Uterus (tissue), 4 donors: ENCODE measurements around the gene CASP10. TPM values are rescaled to one million over a fixed set of nuclear protein-coding genes. Genes with fewer than 3 reads are reported as not detected.

Experiments
- DNase-seq, 2 donors: peaks; one replicate each; pipeline ENCODE4 v3.0.0-alpha.2; 2019 to 2020
- H3K27ac ChIP-seq, 2 donors: fragments of 200-600 bp; sonication (generic); 1 replicate in 1 of 2; 2 replicates in 1 of 2; pipeline ENCODE4 v1.5.1; 2016 to 2018
- H3K27me3 ChIP-seq, 2 donors: fragments of 200-600 bp; sonication (generic); one replicate each; pipeline ENCODE4 v1.5.1; 2018 to 2019; ENCODE audit warnings: control low read depth in 1 of 2
- H3K36me3 ChIP-seq, 2 donors: fragments of 200-600 bp; sonication (generic); one replicate each; pipeline ENCODE4 v1.5.1; 2019; ENCODE audit warnings: control low read depth in 1 of 2
- H3K4me1 ChIP-seq, 2 donors: fragments of 200-600 bp; sonication (generic); one replicate each; pipeline ENCODE4 v1.5.1; 2018 to 2019; ENCODE audit warnings: control low read depth in 1 of 2
- H3K4me3 ChIP-seq, 2 donors: fragments of 200-600 bp; sonication (generic); 1 replicate in 1 of 2; 2 replicates in 1 of 2; pipeline ENCODE4 v1.5.1; 2018 to 2019; ENCODE audit warnings: mild to moderate bottlenecking in 1 of 2
- H3K9me3 ChIP-seq, 2 donors: fragments of 200-600 bp; sonication (generic); one replicate each; pipeline ENCODE4 v1.5.1; 2019; ENCODE audit warnings: control low read depth in 1 of 2
- POLR2A ChIP-seq, 2 donors: fragments of 450-650 bp; IDR thresholded peaks; one replicate each; pipeline ENCODE4 v1.6.1; 2016; ENCODE audit warnings: antibody characterized with exemption in 2 of 2, mild to moderate bottlenecking in 1 of 2, moderate library complexity in 1 of 2
- intact Hi-C: fragments of 100-400 bp; cut with DNase I; formaldehyde crosslinking; loops from one replicate; pipeline ENCODE4 v1.15.1; 2023; ENCODE audit warnings: low total_unique reads
- total RNA-seq, 4 donors: library from RNA; depleted of rRNA in 3 of 4; stranded (reverse); fragments of >200 nt in 3 of 4; gene quantifications; one replicate each; pipeline versions ENCODE4 v1.1.0 to v1.2.4, GENCODE V29; 2014 to 2023
- TF ChIP-seq, protein P1 (sequence below), 4 experiments: fragments of 200-600 bp in 2 of 4; fragments of 450-650 bp in 2 of 4; sonication (generic) in 2 of 4; IDR thresholded peaks; one replicate each; pipeline ENCODE4 v1.5.1; 2016 to 2019; ENCODE audit warnings: antibody characterized with exemption in 4 of 4, mild to moderate bottlenecking in 2 of 4, moderate library complexity in 1 of 4
- donor health status: DM: yes; HTN: yes; CAD: no.

The CASP10 gene
- total RNA-seq, 4 donors from 2014 or later: 1.8 to 21.6 (median 11.7) TPM

DNA sequence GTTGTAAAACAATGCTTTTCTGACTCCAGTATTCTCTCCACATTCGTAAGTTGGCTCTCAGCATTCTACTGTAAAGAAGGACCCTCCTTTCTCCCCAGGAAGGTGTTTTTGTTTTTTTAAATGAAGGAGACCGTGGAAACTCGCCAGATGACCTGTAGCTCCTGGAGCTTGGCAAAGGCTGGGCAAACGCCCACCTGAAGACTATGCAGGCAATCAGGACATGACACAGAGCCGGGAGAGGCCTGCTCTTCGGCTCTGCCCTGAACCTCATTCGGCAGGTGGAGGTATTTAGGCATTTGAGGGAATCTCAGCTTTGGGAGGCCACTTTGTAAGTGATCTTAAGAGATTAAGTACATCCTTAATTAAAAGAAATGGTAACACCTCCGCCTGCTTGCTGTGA lies 17.4 kb downstream of the CASP10 start:
- Histone ChIP-seq H3K4me3 (no peak overlapping the region), H3K9me3 (no peaks in the 10 kb centered on the region), H3K27me3 (no peaks in the 10 kb centered on the region), H3K27ac (no peak overlapping the region), H3K4me1 (no peaks in the 10 kb centered on the region), H3K36me3 (no peaks in the 10 kb centered on the region)
- TF ChIP-seq, protein P1, sequence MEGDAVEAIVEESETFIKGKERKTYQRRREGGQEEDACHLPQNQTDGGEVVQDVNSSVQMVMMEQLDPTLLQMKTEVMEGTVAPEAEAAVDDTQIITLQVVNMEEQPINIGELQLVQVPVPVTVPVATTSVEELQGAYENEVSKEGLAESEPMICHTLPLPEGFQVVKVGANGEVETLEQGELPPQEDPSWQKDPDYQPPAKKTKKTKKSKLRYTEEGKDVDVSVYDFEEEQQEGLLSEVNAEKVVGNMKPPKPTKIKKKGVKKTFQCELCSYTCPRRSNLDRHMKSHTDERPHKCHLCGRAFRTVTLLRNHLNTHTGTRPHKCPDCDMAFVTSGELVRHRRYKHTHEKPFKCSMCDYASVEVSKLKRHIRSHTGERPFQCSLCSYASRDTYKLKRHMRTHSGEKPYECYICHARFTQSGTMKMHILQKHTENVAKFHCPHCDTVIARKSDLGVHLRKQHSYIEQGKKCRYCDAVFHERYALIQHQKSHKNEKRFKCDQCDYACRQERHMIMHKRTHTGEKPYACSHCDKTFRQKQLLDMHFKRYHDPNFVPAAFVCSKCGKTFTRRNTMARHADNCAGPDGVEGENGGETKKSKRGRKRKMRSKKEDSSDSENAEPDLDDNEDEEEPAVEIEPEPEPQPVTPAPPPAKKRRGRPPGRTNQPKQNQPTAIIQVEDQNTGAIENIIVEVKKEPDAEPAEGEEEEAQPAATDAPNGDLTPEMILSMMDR (IDR thresholded peaks at IDR 0.05): no peak
- no peak for TF ChIP-seq POLR2A (IDR thresholded peaks at IDR 0.05)
- intact Hi-C loops: no loop called here
- DNase-seq: no peak

DNA sequence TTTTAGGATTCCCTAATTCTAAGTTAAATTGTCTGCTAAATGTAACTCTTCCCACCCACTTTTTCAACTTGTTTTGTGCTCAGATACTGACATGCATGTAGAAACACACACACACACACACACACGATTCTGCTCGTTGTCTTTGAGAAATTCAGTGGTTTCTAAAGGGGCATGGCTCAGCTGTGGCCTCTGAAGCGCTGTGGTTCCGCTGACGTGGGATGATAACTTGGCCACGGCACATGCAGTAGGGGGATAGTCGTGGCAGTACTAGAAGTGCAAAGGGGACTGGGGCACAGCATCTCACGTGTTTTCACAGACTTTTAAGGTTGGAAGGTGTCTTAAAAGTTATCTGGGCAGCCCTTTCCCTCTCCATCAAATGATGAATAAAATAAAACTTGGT lies 18.4 kb downstream of the CASP10 start:
- TF ChIP-seq, protein P1 (IDR thresholded peaks at IDR 0.05): no peak
- TF ChIP-seq POLR2A (IDR thresholded peaks at IDR 0.05): no peak

DNA sequence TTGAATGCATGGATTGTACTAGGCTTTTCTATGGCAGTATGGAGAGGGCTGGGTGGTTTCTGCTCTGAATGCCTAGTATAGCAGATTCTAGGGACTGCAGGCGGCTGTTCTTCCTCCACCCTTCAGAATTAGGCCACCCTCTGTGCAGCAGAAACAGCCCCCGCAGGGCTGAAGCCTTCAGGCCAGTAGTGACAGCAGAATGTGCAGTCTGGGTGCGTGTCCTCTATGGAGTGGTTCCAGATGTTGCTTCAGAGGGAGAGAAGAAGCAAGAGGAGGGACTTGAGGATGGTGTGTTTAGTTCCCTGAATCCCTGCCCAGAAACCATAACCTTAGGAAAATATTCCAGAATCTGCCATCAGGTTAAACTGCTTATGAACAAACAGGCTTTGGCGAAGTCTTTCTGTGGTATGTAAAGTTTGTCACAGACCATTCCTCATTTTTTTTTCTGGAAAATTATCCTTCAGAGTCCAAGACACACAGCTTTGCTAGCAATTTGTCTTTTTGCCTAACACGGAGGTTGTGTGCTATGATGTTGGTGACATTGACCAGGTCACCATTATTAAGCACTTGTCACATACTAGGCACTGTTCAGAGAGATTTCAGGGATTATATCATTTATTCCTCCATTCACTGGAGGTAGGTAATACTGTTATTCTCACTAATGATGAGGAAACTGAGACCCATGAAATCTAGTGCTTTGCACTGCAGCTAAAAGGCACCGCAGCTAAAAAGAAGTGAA lies 21.1 kb downstream of the CASP10 start:
- DNase-seq: peak in 1 of 2 donors; percentile 56
- no peaks in the 10 kb centered on the region for H3K9me3 ChIP-seq
- no peaks in the 10 kb centered on the region for H3K4me1 ChIP-seq
- TF ChIP-seq POLR2A (IDR thresholded peaks at IDR 0.05): no peak
- TF ChIP-seq, protein P1 (IDR thresholded peaks at IDR 0.05): no peak
- no peaks in the 10 kb centered on the region for H3K27me3 ChIP-seq
- no peak overlapping the region for H3K4me3 ChIP-seq
- no peak overlapping the region for H3K27ac ChIP-seq
- intact Hi-C loops: no loop called here
- no peaks in the 10 kb centered on the region for H3K36me3 ChIP-seq

More for the DNA sequence above, 18.4 kb downstream of the CASP10 start:
- Histone ChIP-seq H3K4me3 (no peak overlapping the region), H3K27ac (no peak overlapping the region), H3K27me3 (no peaks in the 10 kb centered on the region), H3K36me3 (no peaks in the 10 kb centered on the region), H3K9me3 (no peaks in the 10 kb centered on the region), H3K4me1 (no peaks in the 10 kb centered on the region)
- intact Hi-C loops: no loop called here
- DNase-seq: no peak

DNA sequence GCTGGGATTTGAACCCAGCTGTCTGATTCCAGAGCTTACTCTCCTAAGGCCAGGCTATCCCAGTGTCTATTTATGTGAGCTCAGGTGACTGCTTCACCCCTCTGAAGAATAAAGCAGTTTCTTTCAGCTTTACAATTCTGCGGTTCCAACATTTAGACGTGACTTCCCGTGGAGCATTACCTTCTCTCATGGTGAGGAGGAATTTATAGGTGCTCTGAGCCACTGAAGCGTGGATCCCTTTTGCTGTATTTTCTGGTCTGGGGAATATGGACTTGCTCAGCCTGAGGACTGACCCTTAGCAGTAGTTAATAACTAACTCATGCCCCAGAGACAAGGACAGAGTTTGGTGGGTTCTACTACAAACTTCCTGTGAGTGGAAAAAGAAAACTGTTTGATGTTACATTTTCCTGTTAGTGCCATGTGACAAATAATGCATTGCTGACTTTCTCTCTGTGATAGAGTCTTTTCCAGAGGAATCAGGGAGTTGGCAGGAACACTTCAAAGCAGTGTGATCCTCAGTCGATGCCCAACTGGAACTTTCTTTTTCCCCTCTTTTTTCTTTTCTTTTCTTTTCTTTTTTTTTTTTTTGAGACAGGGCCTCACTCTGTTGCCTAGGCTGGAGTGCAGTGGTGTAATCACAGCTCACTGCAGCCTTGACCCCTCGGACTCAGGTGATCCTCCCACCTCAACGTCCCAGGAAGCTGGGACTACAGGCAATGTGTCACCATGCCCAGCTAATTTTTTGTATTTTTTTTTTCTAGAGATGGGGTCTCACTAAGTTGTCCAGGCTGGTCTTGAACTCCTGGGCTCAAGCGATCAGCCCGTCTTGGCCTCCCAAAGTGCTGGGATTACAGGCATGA lies 21.9 kb downstream of the CASP10 start:
- H3K36me3 ChIP-seq: no peaks in the 10 kb centered on the region
- H3K27me3 ChIP-seq: no peaks in the 10 kb centered on the region
- intact Hi-C loops: no loop called here
- DNase-seq: no peak
- no peak overlapping the region for H3K4me3 ChIP-seq
- H3K9me3 ChIP-seq: no peaks in the 10 kb centered on the region
- H3K4me1 ChIP-seq: no peaks in the 10 kb centered on the region
- TF ChIP-seq, protein P1 (IDR thresholded peaks at IDR 0.05): no peak
- TF ChIP-seq POLR2A (IDR thresholded peaks at IDR 0.05): no peak
- H3K27ac ChIP-seq: no peak overlapping the region

DNA sequence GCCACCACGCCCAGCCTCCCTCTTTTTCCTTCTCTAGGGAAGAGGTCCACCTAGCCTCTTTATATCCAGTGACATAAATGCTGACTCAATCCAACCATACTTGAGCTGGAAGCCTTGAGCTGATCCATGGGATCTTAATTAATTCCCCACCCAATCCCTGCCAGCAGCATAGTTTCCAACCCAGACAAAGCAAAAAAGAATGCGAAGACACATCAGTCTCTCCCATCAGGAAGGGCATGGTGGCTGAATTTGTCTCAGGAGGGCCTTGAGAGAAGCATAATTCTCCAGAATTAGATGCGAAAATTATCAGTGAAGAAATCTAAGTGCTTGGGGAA lies 22.5 kb downstream of the CASP10 start:
- H3K36me3 ChIP-seq: no peaks in the 10 kb centered on the region
- no peaks in the 10 kb centered on the region for H3K4me1 ChIP-seq
- DNase-seq: no peak
- no peaks in the 10 kb centered on the region for H3K9me3 ChIP-seq
- H3K4me3 ChIP-seq: no peak overlapping the region
- intact Hi-C loops: no loop called here
- TF ChIP-seq, protein P1 (IDR thresholded peaks at IDR 0.05): no peak
- no peak for TF ChIP-seq POLR2A (IDR thresholded peaks at IDR 0.05)
- no peak overlapping the region for H3K27ac ChIP-seq
- no peaks in the 10 kb centered on the region for H3K27me3 ChIP-seq
